Measurements from ENCODE around the gene CYBC1. TPM values are rescaled to one million over a fixed set of nuclear protein-coding genes. Genes with fewer than 3 reads are reported as not detected.

The CYBC1 gene
- total RNA-seq, 1 donor from 2014 or later, result 372 TPM

DNA sequence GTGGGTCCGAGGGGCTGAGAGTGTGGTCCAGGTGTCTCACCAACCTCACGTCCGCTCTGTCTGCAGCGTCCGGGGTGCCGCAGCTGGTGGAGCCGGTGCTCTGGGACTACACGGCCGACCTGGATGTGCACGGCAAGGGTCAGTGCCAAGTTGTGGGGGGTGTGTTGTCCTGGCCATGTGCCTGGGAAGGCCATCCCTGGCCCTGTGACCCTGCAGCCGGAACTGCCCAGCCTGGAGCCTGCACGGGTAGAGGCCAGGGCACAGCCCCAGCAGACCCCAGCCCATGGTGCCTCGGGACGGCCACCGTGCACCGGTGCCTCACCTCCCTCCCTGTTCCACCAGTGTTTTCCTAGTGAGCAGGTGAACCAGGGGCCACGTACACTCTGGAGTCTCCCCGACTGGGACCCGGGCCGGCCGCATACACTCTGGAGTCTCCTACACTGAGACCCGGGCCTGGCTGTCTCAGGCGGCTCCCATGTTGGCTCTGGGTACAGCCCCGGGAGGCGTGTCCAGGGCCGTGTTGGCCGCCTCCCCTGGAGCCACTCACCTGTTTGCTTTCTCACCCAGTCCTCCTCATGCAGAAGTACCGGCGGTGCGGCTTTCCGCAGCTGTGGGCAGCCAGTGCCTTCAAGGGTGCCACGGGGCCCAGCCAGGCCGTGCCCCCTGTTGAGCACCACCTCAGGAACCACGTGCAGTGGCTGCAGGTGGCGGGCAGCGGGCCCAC is 13.8 kb downstream of the CYBC1 start:
- intact Hi-C loops (cut with micrococcal nuclease), result no loop called here

- intact Hi-C loops (cut with micrococcal nuclease), result no loop called here
These were observed 14.7 kb downstream of the CYBC1 start for GRCh38 chr17:82435601-82436583.

- intact Hi-C loops (cut with micrococcal nuclease), result no loop called here
These were observed 15.4 kb downstream of the CYBC1 start for GRCh38 chr17:82435103-82435502.

DNA sequence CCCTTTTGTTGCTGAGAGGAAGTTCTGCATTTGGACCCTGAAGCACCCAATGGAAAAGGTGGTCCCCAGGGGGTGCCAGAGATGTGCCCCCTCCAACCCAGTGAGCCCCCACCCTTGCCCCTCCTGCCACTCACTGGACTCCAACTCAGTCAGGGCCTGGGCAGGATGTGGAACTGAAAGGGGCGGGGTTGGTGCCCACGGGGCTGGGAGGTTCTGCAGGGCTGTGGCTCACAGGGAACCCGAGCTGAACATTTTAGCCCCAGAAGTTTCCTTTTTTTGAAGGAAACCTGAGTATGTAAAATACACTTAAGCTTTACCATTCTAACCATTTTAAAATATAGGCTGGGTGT is 16.4 kb downstream of the CYBC1 start:
- intact Hi-C loops (cut with micrococcal nuclease), result no loop called here

DNA sequence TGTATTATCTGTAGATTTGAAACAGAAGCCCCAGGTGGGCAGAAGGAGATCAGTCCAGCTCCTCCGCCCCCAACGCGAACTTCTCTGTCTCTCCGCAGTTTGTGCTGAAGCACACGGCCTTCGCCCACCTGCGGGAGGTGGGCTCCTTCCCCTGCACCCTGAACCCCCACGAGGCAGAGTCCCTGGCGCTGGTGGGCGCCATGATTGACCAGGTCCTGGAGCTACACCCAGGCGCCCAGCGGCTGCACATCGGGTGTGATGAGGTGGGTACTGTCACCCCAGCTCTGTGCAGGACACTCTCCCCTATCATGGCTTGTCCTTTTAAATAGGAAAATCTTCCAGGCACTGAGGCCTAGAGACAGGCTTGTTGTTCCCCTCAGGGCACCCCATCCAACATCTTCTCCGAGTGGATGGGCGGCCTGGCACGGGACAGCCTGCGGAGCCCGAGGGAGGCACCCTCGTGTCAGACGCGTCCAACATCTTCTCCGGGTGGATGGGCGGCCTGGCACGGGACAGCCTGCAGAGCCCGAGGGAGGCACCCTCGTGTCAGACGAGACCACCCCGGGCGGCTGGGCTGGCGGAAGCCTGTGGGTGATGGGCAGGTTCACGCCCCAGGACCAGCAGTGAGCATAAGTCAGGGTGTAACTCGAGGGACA is 16.9 kb downstream of the CYBC1 start:
- intact Hi-C loops (cut with micrococcal nuclease), result no loop called here

GRCh38 chr17:82432017-82432416 is 18.5 kb downstream of the CYBC1 start:
- intact Hi-C loops (cut with micrococcal nuclease), result no loop called here

DNA sequence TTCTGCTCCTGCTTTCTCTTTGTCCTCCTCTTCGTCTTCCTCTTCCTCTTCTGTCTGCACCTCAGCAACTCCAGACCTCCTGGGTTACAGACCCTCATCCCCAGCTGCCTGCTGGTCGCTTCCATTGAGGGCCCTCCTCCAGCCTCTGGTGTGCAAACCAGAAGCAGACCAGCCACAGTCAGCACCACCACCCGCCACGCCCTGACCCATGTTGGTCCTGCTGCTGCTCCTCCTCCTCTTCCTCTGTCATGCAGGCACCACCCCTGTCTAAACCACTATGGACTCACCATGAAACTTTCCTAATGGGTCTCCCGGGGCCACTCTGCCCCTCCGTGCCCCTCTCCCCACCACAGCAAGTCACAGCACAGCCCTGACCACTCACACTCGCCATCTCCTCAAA is 20.7 kb downstream of the CYBC1 start:
- intact Hi-C loops (cut with micrococcal nuclease), result no loop called here

DNA sequence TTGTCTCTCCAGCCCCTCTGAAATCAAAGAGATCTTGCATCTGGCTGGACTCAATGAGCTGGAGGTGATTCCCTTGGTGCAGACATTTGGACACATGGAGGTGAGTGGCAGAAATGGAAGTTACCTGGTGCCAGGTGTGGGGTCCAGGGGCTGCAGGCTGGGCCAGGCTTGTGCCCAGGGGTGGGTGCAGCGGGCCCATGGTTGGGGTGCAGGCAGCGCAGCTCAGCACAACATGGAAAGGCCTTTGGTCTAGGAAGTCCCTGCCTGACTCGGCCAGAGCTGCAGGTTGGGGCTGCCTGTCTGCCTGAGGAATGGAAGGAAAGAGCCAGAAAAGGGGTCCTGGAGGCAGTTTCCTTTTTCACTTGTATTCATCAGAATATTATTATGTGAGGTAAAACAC is 22.0 kb downstream of the CYBC1 start:
- intact Hi-C loops (cut with micrococcal nuclease), result no loop called here

DNA sequence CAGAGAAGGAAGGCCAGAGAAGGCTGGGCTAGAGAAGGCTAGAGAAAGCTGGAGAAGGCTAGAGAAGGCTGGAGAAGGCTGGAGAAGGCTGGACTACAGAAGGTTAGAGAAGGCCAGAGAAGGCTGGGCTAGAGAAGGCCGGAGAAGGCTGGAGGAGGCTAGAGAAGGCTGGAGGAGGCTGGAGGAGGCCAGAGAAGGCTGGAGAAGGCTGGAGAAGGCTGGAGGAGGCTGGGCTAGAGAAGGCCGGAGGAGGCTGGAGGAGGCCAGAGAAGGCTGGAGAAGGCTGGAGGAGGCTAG is 25.7 kb downstream of the CYBC1 start:
- intact Hi-C loops (cut with micrococcal nuclease), result no loop called here

GRCh38 chr17:82424001-82424862 is 26.3 kb downstream of the CYBC1 start:
- intact Hi-C loops (cut with micrococcal nuclease), result no loop called here

DNA sequence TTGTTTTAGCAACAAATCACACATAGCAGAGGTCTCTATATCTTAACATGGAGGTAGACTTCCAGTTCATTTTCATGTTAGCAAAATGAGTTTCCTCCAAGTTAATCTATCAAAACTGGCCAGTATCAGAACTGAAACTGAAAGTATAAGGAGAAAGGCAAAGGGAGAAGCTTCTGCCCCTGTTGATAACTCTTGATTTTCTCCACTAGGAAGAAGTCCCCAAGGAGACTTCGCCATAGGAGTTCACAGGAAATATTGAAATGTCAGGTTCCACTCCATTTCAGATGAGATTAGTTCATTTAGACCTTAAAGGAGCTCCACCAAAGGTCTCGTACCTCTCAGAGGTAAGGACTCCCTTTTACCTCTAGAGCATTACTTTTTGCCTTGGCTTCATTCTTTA is 31.0 kb downstream of the CYBC1 start:
- intact Hi-C loops (cut with micrococcal nuclease), result loop anchor here (1.0 to 10.0 kb wide), 10 partner anchors 30 to 382 kb away; partner anchors contain the start of genes CSNK1D, DCXR and NARF

DNA sequence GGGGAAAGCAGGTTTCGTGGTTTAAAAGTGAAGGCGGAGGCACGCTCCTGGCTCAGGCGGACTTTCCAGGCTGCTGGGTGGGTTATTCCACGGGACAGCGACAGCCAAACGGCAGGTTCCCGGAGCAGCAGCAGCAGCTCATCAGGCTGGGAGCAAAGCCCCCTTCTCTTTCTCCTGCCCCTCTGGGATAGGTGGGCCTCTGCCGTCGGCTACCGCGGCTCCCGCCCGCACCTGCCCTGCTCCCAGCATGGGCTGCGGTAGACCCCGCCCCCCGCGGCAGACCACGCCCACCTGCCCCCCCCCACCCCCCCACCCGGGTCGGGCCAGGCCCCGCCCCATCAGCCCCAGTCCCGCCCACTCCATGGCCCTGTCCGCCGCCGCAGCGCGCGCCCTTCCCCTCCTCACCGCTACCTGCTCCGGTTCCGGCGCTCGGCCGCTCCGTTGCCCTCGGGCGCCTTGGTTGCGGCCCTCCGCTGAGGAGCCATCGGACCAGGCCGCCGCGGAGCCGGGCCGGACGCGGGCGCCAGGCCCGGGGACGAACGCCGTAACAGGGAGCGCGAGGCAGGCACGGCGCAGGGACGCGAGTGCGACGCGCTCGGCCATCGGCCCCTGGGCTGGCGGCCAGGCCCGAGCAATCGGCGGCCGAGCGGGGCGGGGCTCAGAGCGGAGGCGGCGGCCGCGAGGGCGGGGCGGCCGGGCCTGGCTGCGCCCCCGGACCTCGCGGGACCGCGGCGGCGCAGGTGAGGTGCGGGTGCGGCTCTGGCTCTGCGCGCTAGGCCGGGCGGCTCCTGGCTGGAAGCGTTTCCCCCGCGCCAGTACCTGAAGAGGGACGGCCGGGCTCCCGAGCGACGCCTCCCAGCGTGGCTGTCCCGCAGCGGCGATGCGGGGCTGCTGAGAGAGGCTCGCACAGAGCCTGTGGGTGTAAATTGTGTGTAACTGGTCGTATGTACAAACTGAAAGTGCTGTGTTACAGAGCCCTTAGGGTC is 32.3 kb downstream of the CYBC1 start, which contains the start of the genes HEXD and OGFOD3:
Gene HEXD, plus strand, starts transcription at position 347 of the 986 bp plus-strand sequence. CDS start 1,453 bp downstream, outside the sequence.
Gene OGFOD3, minus strand, starts transcription at position 586 of the 986 bp plus-strand sequence. Its CDS starts 101 bp downstream, at position 485.
- intact Hi-C loops (cut with micrococcal nuclease), result loop anchor here (1.0 to 10.0 kb wide), 6 partner anchors 125 to 230 kb away; partner anchors contain the start of genes CSNK1D and WDR45B

DNA sequence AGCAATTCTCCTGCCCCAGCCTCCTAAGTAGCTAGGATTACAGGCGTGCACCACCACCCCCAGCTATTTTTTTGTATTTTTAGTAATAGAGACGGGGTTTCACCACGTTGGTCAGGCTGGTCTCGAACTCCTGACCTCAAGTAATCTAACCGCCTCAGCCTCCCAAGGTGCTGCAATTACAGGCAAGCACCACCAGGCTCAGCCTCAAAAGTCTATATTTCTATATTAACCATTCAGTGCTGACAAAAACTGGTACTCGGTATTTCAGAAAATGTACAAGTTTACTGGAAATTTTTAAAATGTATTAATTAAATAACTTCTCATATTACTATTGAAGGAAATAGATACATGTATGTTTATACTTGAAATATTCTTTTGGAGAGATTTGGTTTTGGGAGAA is 33.8 kb downstream of the CYBC1 start:
- intact Hi-C loops (cut with micrococcal nuclease), result loop anchor here (10.0 kb wide), 1 partner anchor 212 kb away; no protein-coding TSS in a partner anchor

- intact Hi-C loops (cut with micrococcal nuclease), result loop anchor here (10.0 kb wide), 1 partner anchor 211 kb away; no protein-coding TSS in a partner anchor
These were observed 34.3 kb downstream of the CYBC1 start for GRCh38 chr17:82416264-82416663.

DNA sequence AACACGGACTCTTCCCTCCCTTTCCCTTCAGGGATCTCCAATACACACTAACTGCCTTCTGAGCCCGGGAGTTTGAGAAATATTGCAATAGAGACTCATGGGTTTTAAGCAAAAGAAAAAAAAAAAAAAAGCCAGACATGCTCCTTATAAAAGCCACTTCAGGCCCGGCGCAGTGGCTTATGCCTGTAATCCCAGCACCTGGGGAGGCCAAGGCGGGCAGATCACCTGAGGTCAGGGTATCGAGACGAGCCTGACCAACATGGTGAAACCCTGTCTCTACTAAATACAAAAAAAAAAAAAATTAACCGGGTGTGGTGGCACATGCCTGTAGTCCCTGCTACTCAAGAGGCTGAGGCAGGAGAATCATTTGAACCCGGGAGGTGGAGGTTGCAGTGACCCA is 34.8 kb downstream of the CYBC1 start:
- intact Hi-C loops (cut with micrococcal nuclease), result loop anchor here (2.0 to 10.0 kb wide), 2 partner anchors 15 to 211 kb away; no protein-coding TSS in a partner anchor

DNA sequence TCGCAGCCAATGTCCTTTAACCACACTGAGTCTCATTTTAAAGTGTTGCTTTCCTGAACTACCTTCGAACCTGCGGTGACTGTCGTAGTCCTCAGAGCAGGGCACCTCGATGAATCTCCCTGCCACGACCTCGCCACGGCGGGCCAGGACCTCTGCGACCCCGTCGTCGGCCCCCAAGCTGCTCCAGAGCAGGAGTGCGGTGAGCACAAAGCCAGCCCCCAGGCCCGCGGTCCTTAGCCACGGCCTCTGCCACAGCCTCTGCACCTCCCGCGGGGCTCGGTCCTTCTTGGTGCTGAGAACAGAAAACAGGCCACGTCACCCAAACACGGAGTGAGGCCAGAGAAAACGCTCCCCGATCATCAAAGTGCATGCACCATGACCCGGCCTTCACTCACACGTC is 35.2 kb downstream of the CYBC1 start:
- intact Hi-C loops (cut with micrococcal nuclease), result loop anchor here (2.0 to 10.0 kb wide), 2 partner anchors 15 to 211 kb away; no protein-coding TSS in a partner anchor

DNA sequence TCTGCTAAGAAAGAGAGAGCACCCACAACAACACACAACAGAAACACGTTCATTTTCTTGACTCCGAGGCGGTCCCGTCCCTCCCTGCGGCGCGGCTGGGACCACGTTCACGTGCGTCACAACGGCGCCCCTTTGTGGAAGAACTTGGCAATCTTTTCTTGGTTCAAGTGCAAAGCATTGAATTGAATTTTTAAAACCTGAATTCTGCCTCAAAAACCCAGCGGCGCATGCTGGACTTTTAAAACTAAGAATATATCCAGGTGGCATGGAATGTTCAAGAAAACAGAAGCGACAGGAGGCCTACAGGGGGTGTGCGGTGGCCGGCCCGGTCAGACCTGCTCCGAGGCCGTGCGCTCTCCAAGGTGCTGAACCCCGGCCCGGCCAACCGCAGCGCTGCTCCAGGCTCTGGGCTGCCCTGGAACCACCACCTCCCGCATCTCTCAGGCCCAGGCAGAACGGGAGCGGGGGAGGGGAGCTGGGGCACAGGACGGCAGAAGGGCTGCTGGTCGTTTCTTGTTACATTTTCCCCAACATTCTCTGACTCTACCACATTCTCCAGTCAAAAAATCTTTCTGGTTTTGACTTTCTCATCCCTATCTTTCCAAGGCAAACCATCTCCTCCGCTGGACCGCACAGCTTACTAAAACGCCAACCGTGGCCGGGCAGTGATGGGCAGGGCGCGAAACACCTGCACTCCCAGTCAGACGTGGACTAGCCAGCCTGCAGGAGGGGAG is 35.8 kb downstream of the CYBC1 start:
- intact Hi-C loops (cut with micrococcal nuclease), result loop anchor here (1.0 to 10.0 kb wide), 3 partner anchors 14 to 210 kb away; no protein-coding TSS in a partner anchor

Data from T-helper 1 cell treated with Interleukin-12 subunit alpha and Interleukin-12 subunit beta and Interleukin-4 antibody, amounts not matched to agents 30 ng/mL and 1 ng/mL, for 36 hours (primary cell).